ENCODE results near the gene PRCP. TPM values are rescaled to one million over a fixed set of nuclear protein-coding genes. Genes with fewer than 3 reads are reported as not detected.
A peak's percentile ranks its signal among the peaks of the same experiment; 100 is the strongest.

PRCP gene
- total RNA-seq, 1 experiment from 2014 or later, result 49.1 TPM

DNA sequence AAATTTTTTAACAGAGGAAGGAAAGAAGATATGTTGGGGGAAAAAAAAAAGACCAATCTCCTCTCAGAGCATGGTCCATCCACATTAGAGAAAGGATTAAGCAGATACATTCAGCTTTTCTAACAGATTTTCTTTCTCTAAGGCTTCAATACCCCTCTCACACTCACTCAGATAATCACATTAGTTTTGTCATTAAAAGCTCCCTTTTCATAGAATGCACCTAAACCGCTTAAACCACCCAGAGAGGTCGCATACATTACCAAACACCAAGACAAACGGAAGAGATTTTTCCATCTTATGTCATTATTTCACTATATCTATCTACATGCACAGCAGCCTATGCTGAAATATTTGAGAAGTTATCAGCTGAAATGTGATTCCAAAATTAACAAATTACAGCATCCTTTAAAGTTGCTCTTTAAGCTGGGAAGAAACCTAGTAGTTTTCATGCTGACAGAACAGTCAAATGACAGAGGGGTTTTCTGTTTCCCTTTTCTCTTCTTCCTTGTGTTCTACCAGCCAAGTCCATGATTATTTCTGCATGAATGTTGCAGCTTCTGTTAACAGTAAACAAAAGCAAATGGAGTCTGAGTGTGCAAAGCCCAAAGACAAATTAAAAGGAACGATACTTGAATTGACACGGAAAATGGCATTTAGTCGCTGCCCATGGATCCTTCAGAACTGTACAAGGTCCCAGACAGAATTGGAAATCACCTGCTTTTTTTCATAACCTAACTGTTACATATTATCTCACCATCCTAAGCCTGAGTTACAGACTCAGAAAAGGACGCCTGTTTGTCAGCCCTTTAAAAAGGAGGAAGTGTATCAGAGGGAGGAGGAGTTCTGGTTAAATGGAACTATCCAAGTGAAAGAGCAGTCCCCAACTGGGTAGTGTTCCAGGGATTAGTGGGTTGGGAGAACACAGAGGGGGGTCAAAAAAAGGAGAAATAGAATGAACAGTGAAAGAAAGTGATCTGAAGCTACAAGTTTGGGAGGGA, 54.6 kb downstream of the PRCP start:
- peak; percentile 61 for DNase-seq (ENCODE audit: low spot score)
- in situ Hi-C loops (cut with HindIII; ENCODE audit: low sequenced_read_pairs), result no loop called here

GRCh38 chr11:82843057-82843795, 57.0 kb downstream of the PRCP start:
- no peak for DNase-seq (ENCODE audit: low spot score)
- in situ Hi-C loops (cut with HindIII; ENCODE audit: low sequenced_read_pairs), result no loop called here

DNA sequence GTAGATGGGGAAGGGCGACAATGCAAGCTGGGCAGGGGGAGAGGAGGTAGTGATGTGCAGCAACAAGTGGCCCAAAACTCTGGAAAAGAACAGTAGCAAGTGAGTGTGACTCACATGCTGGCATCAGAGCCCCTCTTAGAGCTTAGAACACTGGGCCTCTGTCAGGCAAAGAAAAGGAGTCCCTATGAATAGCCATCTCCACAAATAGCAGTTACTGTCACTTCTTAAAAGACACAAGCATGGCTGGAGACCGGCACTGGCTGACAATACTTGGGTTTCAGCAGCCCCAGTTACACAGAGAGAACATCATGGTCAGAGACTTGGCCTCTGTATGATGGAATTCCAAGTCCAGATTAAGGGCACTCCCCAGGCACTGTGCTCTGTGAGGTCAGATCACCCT, 58.2 kb downstream of the PRCP start:
- peak; percentile 47 for DNase-seq (ENCODE audit: low spot score)
- in situ Hi-C loops (cut with HindIII; ENCODE audit: low sequenced_read_pairs), result no loop called here

DNA sequence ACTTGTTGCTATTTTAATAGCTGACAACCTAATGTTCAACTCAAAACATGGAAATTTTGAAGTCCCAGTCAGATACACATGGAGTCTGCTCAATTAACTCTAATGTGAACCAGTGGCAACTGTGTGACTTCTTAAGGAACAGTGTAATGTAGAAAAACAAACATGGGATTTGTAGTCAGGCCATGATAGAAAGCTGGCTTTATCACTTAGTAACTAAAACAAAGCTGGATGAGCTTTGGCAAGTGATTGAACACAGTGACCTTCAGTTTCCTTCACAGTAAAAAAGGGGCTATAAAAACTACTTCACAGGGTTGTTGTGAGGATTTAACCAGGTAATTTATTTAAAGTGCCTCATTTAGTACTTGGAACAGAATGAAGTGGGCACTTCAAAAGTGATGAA, 62.6 kb downstream of the PRCP start:
- DNase-seq (ENCODE audit: low spot score), result no peak
- in situ Hi-C loops (cut with HindIII; ENCODE audit: low sequenced_read_pairs), result no loop called here

- in situ Hi-C loops (cut with HindIII; ENCODE audit: low sequenced_read_pairs), result no loop called here
- no peak for DNase-seq (ENCODE audit: low spot score)
Observed at GRCh38 chr11:82832983-82833382, 67.2 kb downstream of the PRCP start.

DNA sequence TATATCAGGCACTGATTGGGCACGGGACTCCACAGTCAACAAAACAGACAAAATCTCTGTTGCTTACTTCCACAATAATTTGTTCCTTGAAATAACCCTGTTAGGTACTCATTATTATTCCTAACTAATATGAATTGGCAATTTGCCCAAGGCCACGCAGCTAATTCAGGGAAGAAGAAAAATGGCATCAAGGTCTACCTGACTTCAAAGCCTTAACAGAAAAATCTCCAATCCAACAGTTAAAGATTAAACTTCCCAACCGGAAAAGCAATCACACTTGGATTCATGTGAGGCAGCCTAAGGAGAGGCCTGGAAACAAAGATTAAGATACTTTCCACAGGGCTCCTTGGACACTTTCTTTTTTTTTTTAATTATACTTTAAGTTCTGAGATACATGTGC, 68.9 kb downstream of the PRCP start:
- in situ Hi-C loops (cut with HindIII; ENCODE audit: low sequenced_read_pairs), result no loop called here

DNA sequence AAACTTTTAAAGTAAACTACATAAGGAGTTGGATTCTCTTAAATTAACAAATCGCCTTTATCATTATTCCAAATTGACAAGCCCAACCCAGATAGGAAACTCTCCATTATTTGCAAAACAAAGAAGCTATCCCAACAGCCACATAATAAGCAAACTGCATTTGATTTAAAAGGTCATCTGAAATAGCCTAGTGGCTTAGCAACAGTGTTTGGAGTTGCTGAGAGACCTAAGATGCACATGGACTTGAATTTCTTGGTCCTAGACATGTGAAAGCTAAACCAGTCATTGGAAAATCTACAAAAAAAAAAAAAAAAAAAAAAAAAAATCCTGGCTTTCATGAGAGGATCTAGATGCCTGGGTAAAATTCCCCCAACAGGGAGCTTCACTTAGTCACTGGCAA, 69.5 kb downstream of the PRCP start:
- in situ Hi-C loops (cut with HindIII; ENCODE audit: low sequenced_read_pairs), result no loop called here
- DNase-seq (ENCODE audit: low spot score), result no peak

More for the DNA sequence above, 68.9 kb downstream of the PRCP start:
- no peak for DNase-seq (ENCODE audit: low spot score)

DNA sequence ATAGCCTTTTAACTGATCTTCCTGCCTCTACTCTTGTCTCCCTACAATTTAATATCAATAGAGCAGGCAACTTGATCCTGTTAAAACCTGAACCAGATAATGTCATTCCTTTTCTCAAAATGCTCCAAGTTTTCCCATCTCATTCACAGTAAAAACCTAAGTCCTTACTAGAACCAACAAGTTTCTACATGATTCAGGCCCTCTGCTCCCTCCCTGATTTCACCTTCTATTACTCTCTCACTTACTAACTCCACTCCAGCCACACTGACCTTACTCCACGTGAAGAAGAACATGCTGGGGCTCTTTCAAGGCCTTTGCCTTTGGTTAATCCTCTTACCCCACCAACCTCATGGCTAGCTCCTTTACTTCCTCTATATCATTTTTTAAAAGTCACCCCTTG, 71.1 kb downstream of the PRCP start:
- in situ Hi-C loops (cut with HindIII; ENCODE audit: low sequenced_read_pairs), result no loop called here
- DNase-seq (ENCODE audit: low spot score), result no peak

GRCh38 chr11:82828472-82828871, 71.8 kb downstream of the PRCP start:
- DNase-seq (ENCODE audit: low spot score), result no peak
- in situ Hi-C loops (cut with HindIII; ENCODE audit: low sequenced_read_pairs), result no loop called here

DNA sequence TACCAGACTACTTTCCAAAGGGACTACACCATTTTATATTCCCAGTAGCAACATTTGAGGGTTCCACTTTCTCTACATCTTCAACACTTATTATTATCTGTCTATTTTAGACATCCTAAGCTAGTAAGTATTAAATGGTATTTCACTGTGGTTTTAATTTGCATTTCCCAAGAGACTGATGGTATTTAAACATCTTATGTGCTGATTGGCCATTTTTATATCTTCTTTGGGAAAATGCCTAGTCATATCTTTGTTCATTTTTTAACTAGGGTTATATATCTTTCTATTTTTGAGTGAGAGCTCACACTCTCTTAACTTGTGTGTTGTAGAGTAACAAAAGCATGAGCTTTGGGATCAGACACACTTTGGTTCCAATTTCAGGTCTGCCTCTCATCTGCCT, 73.7 kb downstream of the PRCP start:
- in situ Hi-C loops (cut with HindIII; ENCODE audit: low sequenced_read_pairs), result no loop called here
- no peak for DNase-seq (ENCODE audit: low spot score)

DNA sequence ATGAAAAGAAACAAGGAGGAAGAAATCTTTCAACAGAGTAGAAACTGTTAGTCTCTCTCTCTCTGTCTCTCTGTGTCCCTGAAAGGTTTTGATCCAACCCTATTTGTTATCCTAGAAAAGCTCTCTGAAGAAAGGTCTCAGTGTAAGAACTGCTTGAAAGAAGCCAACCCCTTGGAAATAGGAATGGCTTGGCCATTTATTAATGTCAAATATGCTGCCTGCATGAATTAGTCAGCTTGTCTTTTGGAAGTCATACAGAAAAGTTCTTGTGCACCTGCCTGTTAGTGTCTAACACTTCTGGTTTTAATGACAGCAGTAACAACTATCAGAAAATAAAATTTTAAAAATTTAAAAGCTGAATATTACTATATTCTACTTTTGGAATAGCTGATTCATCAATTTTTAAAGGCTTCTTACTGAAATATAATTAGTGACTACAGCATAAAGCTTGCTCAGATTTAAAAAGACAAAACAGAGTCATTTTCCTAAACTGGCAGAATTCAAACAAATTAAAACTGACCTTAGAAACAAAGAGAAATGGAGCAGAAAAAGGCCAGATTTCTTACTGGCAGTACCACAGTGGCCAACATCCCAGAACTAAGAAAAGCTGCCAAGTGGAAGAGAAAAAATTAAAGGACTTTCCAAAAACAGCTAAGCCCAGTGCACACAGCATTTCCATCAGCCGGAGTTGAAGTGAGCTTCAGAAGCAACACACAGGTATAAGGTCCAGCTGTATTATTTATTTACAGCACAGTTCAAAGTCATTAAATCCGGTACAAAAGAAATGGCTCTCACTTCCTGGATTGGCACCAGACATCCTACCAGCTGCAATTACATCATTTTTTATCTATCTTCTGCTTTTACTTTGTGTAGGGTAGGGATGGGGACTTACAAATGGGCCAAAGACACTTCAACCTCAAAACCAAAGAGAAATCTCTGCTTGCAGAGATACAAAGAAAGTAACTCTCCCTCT, 76.3 kb downstream of the PRCP start:
- in situ Hi-C loops (cut with HindIII; ENCODE audit: low sequenced_read_pairs), result no loop called here
- peak; percentile 91 for DNase-seq (ENCODE audit: low spot score)

- in situ Hi-C loops (cut with HindIII; ENCODE audit: low sequenced_read_pairs), result no loop called here
- DNase-seq (ENCODE audit: low spot score), result no peak
Observed at GRCh38 chr11:82818409-82819043, 81.7 kb downstream of the PRCP start.

DNA sequence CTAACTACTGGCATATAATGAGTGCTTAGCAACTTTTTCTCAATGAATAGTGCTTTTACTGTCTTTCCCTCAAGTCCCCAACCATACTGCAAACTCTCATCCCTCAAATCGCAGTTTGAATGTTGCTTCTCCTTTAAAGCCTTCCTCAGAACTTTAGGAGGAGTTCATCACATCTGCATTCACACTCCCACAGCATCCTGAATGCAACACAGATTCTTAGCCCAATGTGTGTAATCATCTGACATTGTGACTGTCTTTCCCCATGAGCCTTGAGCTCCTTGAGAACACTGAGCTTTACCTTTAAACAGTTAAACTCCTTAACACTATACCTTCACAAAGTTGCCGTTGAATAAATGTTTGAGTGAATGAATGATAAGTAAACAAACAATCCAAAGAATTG, 84.8 kb downstream of the PRCP start:
- DNase-seq (ENCODE audit: low spot score), result no peak
- in situ Hi-C loops (cut with HindIII; ENCODE audit: low sequenced_read_pairs), result no loop called here

DNA sequence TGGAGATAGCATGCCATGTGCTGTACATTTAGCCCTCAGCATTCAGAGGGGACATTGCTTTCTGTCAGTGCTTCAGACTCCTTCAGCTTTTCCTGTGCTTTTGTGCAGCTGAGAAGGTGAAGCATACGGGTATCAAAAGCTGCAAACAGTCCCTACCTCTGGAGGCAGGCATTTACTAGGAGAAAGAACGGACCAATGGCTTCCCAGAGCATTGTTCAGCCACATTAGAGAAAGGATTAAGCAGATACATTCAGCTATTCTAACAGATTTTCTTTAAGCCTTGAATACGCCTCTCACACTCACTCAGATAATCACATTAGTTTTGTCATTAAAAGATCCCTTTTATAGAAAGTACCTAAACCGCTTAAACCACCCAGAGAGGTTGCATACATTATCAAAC, 85.9 kb downstream of the PRCP start:
- no peak for DNase-seq (ENCODE audit: low spot score)
- in situ Hi-C loops (cut with HindIII; ENCODE audit: low sequenced_read_pairs), result no loop called here

GRCh38 chr11:82811369-82811768, 88.9 kb downstream of the PRCP start:
- in situ Hi-C loops (cut with HindIII; ENCODE audit: low sequenced_read_pairs), result no loop called here
- DNase-seq (ENCODE audit: low spot score), result no peak

DNA sequence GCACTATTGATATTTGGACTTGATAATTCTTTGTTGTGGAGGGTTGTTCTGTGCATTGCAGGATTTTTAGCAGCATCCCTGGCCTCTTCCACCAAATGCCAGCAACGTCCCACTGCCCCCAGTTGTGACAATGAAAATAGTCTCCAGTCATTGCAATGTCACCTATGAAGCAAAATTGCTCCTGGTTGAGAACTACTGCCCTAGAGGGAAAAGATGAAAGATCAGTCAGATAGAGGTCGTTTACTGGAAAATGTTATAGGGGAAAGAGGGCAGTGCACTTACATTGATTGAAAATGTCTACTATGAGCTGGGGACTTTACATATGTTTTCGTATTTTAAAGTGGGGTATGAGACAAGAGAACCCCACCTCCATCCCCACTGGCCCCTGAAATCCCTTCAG, 89.5 kb downstream of the PRCP start:
- in situ Hi-C loops (cut with HindIII; ENCODE audit: low sequenced_read_pairs), result no loop called here
- DNase-seq (ENCODE audit: low spot score), result no peak

GRCh38 chr11:82810326-82810725, 89.9 kb downstream of the PRCP start:
- no peak for DNase-seq (ENCODE audit: low spot score)
- in situ Hi-C loops (cut with HindIII; ENCODE audit: low sequenced_read_pairs), result no loop called here

GRCh38 chr11:82807646-82808045, 92.6 kb downstream of the PRCP start:
- in situ Hi-C loops (cut with HindIII; ENCODE audit: low sequenced_read_pairs), result no loop called here
- DNase-seq (ENCODE audit: low spot score), result no peak

DNA sequence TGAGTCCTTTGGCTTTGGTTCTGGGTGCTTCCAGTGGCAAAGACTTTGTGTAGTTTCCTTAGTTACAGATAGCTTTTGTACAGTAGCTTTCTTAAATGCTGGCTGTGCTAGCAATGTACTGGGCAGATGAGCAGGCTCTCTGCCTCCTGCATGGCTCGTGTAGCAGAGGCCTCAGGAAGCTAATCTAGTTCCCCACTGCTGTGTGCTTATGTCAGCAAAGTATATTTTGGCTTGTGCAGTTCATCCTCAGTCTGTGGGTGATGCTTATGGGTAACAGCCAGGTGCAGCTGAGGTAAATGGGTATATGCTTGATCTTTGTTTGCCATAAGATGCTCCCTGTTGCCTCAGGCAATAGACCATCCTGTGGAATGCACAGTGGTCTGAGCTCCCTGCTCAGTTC, 97.5 kb downstream of the PRCP start:
- no peak for DNase-seq (ENCODE audit: low spot score)
- in situ Hi-C loops (cut with HindIII; ENCODE audit: low sequenced_read_pairs), result no loop called here
